Adrenal gland (tissue), 5 donors: ENCODE data around the gene RPL7A.

Experiments
- POLR2A ChIP-seq, 2 donors: fragments of 450-650 bp; IDR thresholded peaks; one replicate each; pipeline ENCODE4 v1.6.1; 2017; ENCODE audit warnings: antibody characterized with exemption in 2 of 2, mild to moderate bottlenecking in 2 of 2, moderate library complexity in 1 of 2
- TF ChIP-seq, protein P1 (sequence below), 6 experiments: fragments of 450-650 bp in 4 of 6; fragments of 200-600 bp in 2 of 6; sonication (generic) in 1 of 6; IDR thresholded peaks; 1 replicate in 5 of 6; 2 replicates in 1 of 6; pipeline versions ENCODE4 v1.5.1 to v1.8.0; 2016 to 2021; ENCODE audit warnings: antibody characterized with exemption in 6 of 6, mild to moderate bottlenecking in 2 of 6, moderate library complexity in 1 of 6
- donor health status: DM: no; HTN: no; CAD: no.

DNA sequence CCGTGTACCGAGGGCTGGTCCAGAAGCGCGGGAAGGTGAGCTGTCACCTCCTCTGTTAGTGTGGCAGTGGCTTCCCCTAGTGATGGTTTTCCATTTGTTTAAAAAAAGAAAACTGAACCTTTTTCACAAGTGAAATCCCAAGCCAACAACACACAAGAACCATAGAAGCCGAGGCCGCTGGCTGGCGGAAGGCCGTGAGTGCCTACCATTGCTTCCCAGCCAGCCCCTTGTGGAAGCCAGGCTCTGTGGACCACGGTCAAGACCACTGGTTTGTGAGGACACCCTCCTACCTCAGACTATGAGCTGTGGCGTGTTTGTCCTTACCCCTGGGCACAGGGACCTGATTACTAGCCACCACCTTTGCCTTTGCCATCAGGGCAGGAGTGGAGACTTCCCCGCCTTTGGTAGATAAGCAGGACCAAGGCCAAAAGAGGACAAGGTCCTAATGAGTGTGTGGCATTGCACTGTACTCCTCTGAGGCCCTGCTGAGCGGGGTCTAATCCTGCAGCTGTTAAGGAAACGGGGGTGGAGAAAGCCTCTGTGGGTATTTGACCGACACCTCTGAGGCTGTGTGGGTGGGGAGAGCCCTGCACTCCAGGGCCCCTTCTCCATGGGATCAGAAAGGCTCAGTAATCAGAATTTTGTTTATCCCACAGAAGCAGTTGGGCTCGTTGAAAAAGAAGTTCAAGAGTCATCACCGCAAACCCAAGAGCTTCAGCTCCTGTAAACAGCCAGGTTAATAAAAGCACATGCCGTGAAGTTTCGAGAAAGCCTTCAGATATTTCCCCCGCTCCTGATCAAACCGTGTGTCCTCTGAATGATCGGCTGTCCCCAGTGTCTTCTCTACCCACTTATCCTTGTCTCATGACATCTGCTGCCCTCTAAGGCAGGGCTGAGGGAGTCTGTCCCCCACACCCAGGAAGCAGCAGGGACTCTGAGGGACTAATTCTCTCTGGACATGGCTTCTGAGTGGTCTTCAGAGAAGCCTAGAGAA, 12.7 kb downstream of the RPL7A start:
- TF ChIP-seq, protein P1, sequence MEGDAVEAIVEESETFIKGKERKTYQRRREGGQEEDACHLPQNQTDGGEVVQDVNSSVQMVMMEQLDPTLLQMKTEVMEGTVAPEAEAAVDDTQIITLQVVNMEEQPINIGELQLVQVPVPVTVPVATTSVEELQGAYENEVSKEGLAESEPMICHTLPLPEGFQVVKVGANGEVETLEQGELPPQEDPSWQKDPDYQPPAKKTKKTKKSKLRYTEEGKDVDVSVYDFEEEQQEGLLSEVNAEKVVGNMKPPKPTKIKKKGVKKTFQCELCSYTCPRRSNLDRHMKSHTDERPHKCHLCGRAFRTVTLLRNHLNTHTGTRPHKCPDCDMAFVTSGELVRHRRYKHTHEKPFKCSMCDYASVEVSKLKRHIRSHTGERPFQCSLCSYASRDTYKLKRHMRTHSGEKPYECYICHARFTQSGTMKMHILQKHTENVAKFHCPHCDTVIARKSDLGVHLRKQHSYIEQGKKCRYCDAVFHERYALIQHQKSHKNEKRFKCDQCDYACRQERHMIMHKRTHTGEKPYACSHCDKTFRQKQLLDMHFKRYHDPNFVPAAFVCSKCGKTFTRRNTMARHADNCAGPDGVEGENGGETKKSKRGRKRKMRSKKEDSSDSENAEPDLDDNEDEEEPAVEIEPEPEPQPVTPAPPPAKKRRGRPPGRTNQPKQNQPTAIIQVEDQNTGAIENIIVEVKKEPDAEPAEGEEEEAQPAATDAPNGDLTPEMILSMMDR (IDR thresholded peaks at IDR 0.05) = no peak
- no peak for TF ChIP-seq POLR2A (IDR thresholded peaks at IDR 0.05)
